Measurements from ENCODE around the gene SNX12.

Gene SNX12

DNA sequence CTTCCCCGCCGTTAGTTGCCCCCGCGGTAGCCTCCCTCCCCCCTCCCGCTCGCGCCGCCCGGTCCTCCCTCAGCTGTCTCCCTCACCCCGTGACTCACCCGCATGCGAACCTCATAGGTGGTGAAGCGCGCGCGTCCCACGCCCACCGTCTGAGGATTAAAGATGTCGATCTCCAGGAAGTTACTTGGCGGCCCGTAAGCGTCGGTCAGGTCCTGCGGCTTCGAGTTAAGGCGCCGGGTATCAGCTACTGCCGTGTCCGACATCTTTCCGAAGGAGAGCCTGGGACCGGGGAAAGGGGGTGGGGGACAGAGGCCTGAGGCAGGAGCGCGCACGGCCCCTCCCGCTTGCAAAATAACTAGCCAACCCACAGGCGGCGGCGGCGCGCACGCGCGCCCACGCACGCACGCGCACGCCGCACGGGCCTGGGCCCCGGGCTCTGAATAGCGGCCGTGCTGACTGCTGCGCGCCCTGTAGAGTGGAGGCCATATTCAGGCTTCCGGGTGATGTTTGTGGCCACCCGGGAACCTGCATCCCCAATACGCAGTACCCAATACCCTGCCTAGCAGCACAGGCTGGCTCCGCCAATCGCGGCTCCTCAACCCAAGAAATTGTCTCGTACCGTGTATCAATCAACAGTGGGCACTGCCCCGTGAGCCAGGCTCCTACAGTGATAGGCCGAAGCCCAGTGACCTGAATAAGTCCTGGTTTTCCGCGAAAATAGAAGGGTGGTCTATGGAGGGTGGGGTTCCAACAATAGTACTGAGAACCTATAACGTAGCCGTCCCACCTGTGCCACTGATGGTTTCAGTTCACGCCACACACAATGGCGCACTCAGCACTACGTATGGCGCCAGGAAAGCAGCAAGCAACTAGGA lies at the start of gene SNX12:
Gene SNX12, minus strand, starts transcription at position 291 of the 875 bp plus-strand sequence. Its CDS starts 28 bp downstream, at position 263.
- DNase-seq: peak; percentile 93

DNA sequence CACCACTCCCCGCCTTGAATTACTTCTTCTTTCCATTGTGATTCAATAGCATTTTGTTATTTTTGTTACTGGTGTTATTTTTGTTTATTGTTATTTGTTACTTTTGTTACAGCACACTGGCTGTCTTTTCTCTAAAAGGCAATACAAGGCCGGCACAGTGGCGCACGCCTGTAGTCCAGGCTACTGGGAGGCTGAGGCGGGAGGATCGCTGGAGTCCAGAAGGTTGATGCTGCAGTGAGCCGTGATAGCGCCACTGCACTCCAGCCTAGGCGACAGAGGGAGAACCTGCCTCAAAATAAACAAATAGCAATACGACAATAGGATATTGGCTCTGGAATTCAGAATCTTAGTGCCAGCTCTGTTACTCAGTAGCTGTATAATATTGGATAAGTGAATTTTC lies 49.2 kb upstream of the SNX12 start:
- no peak for DNase-seq

DNA sequence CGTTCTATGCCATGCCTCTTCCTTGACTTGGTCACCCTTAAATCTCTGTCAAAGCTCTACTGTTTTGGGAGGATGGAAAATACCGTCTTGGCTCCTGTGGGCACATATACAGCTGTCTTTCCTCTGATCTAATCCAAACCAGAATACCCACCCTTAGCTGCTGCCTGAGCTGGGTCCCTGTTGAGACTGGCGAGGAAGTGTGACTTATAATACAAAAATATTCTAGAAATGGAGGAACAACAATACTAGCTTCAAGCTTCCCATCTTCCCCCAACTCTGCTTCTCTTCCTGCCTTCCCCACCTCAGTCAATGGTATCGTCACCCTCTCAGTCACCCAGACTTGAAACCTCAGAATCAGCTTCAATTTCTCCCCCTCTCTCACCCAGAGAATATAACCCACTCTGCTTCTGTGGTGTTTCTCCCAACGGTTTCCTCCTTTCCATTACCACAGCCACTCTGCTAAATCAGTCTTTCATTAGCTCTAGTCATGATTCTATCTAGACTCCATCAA lies 43.8 kb upstream of the SNX12 start:
- no peak for DNase-seq

DNA sequence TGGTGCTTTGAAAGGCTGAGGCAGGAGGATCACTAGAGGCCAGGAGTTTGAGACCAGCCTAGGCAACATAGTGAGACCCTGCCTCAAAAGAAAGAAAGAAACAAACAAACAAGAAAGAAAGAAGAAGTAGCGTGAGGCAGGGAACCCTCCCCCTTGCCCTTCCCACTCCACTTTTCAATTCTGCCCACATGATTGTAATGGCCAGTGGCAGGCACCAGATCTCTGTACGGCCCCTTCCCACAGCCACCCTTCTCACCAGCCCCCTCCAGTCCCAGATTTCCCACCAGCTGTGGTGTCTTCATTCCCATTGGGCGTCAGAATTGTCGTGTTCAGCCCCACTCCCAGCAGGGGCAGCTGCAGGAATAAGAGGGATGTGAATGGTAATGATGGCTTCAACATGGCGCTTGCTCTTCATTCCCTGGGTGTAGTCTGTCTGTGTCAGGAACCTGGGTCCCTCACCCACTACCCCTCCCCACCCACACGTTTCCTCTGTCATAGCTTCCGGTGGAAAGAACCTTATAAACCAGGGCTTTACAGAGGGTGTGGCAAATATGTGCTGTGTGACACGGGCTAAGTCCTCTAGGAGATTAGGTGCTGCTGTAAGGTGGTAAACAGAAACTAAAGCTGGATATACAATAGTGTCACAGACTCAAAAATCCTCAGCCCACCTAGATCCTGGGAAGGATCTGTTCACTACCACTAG lies 43.2 kb upstream of the SNX12 start, which contains the start of gene IL2RG:
Gene IL2RG, minus strand, starts transcription at position 437 of the 703 bp plus-strand sequence. Its CDS starts 38 bp downstream, at position 399.
- DNase-seq: no peak

DNA sequence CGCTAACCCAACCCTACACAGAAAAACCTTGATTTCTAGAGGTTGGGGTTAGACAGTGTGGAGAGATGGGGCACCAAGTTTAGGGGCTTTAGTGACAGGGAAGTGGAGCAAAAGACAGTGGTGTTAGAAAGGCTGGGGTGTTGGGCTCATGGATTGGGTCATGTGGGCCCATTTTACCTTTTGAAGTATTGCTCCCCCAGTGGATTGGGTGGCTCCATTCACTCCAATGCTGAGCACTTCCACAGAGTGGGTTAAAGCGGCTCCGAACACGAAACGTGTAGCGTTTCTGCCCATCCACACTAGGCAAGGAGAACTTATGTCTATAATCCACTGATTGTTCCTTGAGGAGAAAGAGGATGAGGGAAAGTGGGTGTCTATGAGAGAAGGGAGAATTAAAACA lies 40.9 kb upstream of the SNX12 start:
- DNase-seq: no peak

DNA sequence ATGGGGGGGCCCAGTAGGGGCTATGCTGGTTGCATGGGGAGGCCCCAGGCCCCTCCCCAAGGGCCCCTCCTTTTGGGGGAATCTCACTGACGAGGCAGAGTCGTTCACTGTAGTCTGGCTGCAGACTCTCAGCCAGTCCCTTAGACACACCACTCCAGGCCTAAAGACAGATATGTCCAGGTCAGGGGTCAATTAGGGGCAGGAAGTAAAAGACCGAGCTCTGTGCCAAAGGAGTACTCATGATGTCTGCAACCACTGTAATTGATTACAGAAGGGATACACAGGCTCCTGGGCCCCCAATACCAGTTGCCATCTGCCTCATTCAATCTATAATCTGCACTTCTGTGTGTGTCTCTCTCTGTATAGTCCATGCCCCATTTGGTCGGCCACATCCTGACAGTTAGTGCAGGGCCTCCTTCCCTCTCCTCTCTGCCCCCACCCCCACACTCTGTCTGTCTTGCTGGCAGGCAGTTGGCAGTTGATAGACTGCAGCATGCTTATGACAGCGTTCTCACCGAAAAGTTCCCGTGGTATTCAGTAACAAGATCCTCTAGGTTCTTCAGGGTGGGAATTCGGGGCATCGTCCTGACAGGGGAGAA lies 39.7 kb upstream of the SNX12 start:
- no peak for DNase-seq

DNA sequence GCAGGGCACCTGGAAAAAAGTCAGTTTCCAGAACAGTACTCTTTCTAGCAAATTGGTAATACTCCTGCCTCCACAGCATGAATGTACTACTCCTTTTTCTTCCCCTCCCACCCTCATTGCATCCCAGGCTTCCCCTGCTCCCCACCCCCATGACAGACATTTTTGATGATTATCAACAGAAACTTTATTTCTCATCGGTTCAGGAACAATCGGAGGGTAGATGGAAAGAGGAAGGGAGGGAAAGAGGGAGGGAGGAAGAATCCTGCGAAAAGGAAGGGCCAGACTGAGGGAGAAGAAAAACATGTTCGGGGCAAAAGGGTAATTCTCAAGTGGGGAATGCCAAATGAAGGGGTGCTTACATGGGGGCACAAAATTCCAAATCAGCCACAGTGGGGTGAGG lies 39.1 kb upstream of the SNX12 start:
- no peak for DNase-seq

DNA sequence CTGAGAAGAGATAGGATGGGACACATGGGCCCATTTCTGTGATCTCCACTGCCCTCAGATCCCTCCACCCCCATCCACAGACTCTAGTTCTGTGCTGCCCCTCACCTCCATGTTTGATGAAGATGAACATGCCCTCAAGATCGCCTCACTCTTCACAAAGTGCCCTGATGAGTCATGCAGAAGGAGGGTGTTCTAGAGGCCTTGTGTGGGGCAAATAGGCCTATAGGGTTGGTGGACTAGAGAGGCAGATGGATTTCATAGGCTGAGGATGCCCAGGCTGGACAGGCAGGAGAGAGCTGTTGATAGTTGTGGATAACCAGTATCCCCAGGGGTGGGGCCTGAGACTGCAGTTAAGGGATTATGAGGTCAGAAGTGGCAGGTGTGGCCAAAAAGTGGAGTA lies 38.3 kb upstream of the SNX12 start, which contains the start of gene CXorf65:
Gene CXorf65, minus strand, starts transcription at position 314 of the 400 bp plus-strand sequence. Its CDS starts 184 bp downstream, at position 130.
- DNase-seq: no peak

DNA sequence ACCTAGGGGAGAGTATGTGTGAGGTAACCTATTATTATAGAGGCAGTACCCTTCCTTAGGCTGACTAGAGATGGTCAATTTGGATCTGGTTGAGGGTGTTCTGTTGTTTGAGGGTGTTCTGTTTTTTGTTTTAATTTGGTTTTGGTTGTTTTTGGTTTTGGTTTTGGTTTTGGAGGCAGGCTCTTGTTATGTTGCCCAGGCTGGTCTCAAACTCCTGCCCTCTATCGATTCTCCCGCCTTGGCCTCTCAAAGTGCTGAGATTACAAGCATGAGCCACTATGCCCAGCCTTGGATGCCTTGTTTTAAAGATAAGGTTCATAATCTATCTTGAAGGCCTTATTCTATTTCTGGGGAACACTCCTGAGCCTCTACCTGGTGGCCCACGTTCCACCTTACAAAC lies 37.5 kb upstream of the SNX12 start:
- no peak for DNase-seq

DNA sequence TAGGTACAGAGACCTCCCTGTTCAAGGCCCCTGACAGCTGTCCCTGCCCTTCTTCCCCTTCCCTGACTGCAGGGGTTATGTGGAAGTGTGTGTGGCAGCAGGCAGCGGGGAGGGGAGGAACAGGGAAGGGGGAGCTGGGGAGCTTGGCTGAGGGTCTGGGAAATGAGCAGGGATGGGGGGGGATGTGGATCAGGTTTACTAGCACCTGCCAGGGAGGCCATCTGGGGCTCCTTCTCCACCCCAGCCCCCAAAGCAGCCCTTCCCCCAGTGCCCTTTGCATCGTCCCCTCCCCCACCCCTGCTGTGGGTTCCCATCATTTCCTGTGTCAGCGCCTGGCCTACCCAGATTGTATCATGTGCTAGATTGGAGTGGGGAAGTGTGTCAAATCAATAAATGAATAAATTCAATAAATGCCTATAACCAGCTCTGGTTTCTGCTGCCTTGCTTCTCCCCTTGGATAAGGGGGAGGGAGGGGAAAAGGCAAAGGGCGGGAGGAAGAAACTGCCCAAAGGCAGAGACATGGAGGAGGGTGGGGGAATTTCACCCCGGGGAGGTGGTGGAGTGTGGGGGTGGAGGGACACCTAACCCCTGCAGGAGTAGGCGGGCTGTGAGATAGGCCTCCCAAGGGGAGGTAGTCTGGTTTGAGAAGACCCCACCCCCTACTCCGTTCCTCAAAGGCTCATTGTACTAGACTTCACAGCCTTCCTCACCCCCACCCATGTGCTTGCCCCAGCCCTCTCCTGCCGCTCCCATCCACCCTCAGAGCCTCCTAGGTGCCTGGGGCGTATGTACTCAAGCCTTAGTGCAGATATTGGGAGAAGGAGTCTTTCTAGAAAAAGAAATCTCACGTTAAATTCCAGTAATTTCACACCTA lies 35.2 kb upstream of the SNX12 start:
- DNase-seq: peak; percentile 67

DNA sequence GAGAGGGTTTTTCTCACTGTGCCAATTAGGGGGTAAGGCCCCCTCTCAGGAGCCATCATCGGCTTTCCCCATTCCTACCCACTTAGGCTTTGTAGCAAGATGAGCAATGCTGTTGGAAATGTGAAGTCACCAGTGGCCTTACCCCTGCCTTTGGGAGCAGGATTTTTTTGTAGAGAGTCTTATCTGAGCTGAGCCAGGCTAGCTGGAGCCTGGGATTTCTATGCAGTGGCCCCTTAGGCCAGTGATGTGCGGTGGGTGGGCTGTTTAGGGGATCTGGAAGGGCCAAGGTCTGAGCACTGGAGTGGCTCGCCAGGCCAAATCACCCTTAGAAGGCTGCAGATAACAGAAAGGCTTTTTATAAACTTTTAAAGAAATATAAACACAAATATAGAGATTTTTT lies 34.2 kb upstream of the SNX12 start:
- DNase-seq: no peak

DNA sequence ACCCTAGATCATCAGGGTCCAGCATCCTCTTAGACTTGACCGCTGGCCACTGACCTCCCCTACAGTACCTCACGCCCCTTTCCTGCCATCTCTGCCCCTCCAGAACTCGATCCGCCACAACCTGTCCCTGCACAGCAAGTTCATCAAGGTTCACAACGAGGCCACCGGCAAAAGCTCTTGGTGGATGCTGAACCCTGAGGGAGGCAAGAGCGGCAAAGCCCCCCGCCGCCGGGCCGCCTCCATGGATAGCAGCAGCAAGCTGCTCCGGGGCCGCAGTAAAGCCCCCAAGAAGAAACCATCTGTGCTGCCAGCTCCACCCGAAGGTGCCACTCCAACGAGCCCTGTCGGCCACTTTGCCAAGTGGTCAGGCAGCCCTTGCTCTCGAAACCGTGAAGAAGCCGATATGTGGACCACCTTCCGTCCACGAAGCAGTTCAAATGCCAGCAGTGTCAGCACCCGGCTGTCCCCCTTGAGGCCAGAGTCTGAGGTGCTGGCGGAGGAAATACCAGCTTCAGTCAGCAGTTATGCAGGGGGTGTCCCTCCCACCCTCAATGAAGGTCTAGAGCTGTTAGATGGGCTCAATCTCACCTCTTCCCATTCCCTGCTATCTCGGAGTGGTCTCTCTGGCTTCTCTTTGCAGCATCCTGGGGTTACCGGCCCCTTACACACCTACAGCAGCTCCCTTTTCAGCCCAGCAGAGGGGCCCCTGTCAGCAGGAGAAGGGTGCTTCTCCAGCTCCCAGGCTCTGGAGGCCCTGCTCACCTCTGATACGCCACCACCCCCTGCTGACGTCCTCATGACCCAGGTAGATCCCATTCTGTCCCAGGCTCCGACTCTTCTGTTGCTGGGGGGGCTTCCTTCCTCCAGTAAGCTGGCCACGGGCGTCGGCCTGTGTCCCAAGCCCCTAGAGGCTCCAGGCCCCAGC lies 32.7 kb upstream of the SNX12 start:
- no peak for DNase-seq

DNA sequence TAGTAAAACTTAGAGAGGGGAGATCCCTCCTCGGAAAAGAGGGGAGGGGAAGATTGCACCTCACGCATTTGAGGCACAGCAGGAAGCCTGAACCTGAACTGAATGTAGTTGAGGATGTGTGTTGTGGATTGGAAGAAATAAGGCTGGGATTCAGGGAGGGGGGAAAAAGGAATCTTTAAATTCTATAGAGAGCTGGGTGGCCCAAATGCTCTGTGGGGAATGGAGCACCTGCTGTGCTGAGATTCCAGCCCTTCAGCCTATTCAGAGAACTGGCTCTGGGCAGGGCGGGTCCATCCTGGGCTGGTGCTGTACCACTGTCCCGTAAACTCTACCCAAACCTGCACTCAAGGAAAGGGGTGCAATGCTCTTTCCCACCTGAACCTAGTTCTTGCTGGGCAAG lies 31.6 kb upstream of the SNX12 start:
- no peak for DNase-seq

DNA sequence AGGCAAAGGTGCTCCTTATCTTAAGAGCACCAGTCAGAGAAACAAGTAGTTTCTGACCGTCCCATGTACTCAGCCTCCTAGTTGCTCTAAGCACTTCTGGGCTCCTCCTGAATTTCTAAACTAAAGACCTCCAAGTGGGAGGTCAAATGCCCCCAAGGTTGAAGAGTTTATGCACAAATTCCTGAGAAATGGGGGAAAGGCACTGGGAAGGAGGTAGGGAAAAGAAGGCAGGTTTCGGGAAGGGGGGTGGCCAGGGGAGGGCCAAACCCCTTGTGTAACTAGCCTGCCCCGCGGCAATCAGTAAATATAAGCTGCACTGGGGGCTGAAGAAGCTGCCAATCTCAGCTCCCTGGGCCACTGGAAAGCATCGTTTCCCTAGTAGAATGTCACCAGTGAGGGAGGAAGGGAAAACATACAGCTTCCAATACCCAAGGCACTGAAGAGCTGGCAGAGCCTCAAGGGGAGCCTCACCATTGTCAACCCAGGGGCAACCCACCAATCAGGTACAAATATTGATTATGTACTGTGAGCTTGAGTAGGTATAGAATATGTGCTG lies 30.9 kb upstream of the SNX12 start:
- DNase-seq: no peak

DNA sequence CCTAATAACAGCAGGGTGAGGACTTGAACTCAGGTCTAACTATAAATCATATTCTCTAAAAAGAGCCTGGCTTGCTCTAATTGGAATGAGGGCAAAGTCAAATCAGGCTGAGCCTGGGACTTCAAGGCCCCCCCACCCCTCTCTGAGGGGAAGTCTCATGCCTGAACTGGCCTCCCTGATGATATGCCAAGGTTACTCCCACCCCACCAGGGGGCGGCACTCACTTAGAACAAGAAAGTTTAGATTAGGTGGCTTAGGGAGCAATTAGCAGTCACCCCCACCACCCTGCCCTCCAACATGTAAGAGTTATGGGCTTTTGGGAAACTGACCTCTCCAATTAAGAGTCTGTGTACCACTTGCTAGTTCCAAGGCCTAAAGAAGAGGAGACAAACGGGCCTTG lies 30.2 kb upstream of the SNX12 start:
- DNase-seq: peak; percentile 43

DNA sequence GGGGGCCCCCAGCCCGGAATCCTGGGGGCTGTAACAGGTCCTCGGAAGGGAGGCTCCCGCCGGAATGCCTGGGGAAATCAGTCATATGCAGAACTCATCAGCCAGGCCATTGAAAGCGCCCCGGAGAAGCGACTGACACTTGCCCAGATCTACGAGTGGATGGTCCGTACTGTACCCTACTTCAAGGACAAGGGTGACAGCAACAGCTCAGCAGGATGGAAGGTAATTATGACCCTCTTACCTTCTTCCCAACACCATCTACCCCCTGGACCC lies 28.6 kb upstream of the SNX12 start:
- DNase-seq: no peak

DNA sequence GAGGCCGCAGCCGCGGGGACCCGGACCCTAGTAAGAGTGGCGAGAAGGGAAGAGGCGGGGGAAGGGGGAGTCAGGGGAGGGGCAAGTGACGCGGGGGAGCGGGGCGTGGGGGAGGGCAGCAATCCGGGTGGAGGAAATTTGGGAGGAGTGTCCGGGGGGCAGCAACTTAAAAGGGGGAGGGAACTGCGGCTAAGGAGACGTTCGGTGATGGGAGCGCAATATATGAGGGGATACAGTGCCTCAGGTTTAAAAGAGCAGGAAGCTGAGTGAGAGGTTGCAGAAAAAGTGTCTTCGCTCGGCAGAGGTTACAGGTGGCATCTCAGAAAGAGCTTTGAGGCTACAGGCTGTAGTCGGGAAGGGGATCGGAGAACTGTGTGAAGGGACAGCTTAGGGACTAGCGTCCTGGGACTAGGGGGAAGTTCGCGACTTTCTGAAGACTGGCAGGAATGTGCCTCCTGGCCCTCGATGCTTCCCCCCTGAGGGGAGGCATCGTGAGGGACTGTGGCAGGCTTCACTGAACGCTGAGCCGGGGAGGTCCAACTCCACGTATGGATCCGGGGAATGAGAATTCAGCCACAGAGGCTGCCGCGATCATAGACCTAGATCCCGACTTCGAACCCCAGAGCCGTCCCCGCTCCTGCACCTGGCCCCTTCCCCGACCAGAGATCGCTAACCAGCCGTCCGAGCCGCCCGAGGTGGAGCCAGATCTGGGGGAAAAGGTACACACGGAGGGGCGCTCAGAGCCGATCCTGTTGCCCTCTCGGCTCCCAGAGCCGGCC lies 28.0 kb upstream of the SNX12 start:
- DNase-seq: no peak

DNA sequence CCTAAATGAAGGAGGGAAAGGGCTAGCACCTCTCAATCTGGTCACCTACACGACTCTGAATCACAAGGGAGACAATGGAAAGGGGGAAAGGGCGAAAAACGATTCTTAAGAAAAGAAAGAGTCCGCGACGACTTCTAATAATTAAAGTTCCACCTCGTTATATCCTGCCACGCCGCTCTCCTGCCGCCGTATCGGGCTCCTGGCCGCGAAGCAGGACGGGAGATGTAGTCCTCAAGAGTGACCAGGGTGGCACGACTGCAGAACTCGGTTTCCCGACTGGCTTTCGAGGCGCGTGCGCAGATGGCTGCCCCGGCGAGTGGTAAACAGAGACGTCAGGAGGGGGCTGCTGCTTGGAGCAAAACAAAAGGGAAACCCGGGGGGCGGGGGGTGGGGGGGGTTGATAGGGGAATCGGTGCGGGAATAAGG lies 27.4 kb upstream of the SNX12 start, which contains the start of gene FOXO4:
Gene FOXO4, plus strand, starts transcription at position 297 of the 426 bp plus-strand sequence. CDS start 678 bp downstream, outside the sequence.
- peak; percentile 93 for DNase-seq

DNA sequence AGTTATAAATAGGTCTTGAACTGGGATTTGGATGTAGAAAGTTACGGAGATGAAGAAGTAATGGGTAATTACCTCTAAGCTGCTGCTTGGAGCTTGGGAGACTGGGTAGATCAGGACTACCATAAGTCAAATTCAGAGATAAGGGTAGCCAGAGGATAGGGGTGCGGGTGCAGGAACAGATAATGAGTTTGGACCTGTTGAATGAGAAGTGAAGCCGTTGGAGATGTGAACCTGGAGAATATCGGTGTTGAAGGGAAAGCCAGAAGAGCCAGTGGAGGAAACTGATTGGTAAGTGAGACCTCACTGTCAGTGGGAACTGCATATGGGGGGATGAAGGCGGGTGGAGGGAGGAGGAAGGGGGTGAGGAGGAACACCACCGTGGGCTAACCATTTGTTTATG lies 26.9 kb upstream of the SNX12 start:
- DNase-seq: no peak

DNA sequence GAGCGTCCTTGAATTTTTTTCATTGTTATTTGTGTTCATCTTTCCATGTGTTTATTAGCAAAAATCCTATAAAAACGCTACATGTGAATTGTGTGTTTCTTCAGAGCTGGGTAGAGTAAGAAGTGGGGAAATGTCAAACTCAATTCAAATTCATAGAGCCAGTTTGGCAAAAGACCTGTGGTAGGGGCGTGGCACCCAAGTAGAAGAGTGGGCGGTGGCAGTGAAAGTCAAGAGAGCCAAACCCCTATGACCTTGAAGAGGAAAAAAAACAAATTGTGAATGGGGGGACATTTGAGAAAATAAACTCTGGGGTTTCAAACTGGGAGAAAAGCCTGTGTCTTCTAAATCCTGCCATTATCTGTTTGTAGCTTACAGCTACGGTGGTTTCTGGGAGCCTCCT lies 23.1 kb upstream of the SNX12 start:
- no peak for DNase-seq
